ENCODE results near the gene TESPA1.

The TESPA1 gene

GRCh38 chr12:54983536-54984101 lies 943 bp downstream of the TESPA1 start:
- peak; percentile 52 for DNase-seq

GRCh38 chr12:54981796-54982195 lies 2.8 kb downstream of the TESPA1 start:
- DNase-seq: peak; percentile 56

- peak; percentile 39 for DNase-seq
Measured at GRCh38 chr12:54980341-54980740, 4.2 kb downstream of the TESPA1 start.

GRCh38 chr12:54977857-54978256 lies 6.7 kb downstream of the TESPA1 start:
- DNase-seq: no peak

- no peak for DNase-seq
Measured at GRCh38 chr12:54977155-54977554, 7.4 kb downstream of the TESPA1 start.

GRCh38 chr12:54975875-54976274 lies 8.7 kb downstream of the TESPA1 start:
- no peak for DNase-seq

- DNase-seq: no peak
Measured at GRCh38 chr12:54975272-54975671, 9.3 kb downstream of the TESPA1 start.

- DNase-seq: no peak
Measured at GRCh38 chr12:54974279-54974678, 10.3 kb downstream of the TESPA1 start.

- DNase-seq: no peak
Measured at GRCh38 chr12:54973556-54973955, 11.0 kb downstream of the TESPA1 start.

GRCh38 chr12:54970741-54971140 lies 13.8 kb downstream of the TESPA1 start:
- no peak for DNase-seq

GRCh38 chr12:54968181-54968730 lies 16.3 kb downstream of the TESPA1 start:
- DNase-seq: no peak

GRCh38 chr12:54967461-54967860 lies 17.1 kb downstream of the TESPA1 start:
- DNase-seq: no peak

- DNase-seq: no peak
Measured at GRCh38 chr12:54961190-54961589, 23.4 kb downstream of the TESPA1 start.

GRCh38 chr12:54959291-54960018 lies 25.1 kb downstream of the TESPA1 start:
- no peak for DNase-seq

GRCh38 chr12:54958048-54958658 lies 26.4 kb downstream of the TESPA1 start:
- DNase-seq: peak; percentile 29

GRCh38 chr12:54956818-54957641 lies 27.5 kb downstream of the TESPA1 start:
- DNase-seq: no peak

- DNase-seq: no peak
Measured at GRCh38 chr12:54956322-54956721, 28.2 kb downstream of the TESPA1 start.

- DNase-seq: no peak
Measured at GRCh38 chr12:54954801-54955200, 29.8 kb downstream of the TESPA1 start.

- no peak for DNase-seq
Measured at GRCh38 chr12:54954228-54954627, 30.3 kb downstream of the TESPA1 start.

GRCh38 chr12:54950071-54950727 lies 34.4 kb downstream of the TESPA1 start:
- DNase-seq: no peak

- DNase-seq: no peak
Measured at GRCh38 chr12:54949073-54949711, 35.4 kb downstream of the TESPA1 start.

- no peak for DNase-seq
Measured at GRCh38 chr12:54948171-54948570, 36.4 kb downstream of the TESPA1 start.

Data from activated naive CD4-positive, alpha-beta T cell treated with anti-CD3 and anti-CD28 coated beads, Interleukin-2, amount 50 U/mL, for 16 hours (primary cell).